GM19438 (cell line): ENCODE measurements around the gene BICD1.
"Not testable (repeated sequence)": the region's sequence is repeated elsewhere in the genome, so short reads cannot be mapped to it uniquely, and the experiment has no call there.

Experiments used
- ATAC-seq: cut with Tn5 transposase; IDR thresholded peaks from one replicate; pipeline ENCODE4 v1.9.1; 2021; ENCODE audit warnings: low read depth; ENCODE audit not compliant: unreplicated experiment

BICD1 gene

DNA sequence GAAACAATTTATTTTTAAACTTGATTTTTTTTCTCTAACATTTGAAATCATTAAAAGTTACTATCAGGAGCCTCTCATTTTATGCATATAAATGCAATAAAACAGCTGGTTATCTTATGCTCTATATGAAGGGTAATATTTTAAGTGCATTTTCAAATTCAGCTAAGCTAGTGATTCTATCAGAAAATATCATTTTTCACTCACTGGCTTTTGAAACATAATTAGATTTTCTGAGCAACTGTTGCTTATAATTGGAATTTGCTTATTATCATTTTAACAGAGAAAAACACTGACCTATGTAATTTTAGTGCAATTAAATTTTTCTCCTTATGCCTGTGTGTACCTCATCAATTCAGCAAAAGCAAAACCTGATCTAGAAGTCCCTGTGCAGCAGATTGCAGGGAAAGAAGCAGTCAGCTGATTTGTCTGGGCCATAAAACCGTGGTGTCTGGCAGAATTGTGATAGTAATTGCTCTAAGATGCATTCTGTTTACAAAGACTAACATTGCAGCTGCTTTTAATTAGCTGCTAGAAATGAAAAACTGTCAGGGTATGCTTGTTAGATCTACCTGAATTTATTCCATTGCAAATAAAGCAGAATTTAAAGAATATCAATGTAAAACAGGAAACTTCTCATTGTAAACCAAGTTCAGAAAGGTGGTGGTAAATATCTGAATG lies 75.0 kb downstream of the BICD1 start:
- ATAC-seq: no peak

GRCh38 chr12:32183650-32184049 lies 77.0 kb downstream of the BICD1 start:
- no peak for ATAC-seq

GRCh38 chr12:32187127-32187526 lies 80.5 kb downstream of the BICD1 start:
- not testable (repeated sequence) for ATAC-seq

GRCh38 chr12:32191445-32191844 lies 84.8 kb downstream of the BICD1 start:
- no peak for ATAC-seq

DNA sequence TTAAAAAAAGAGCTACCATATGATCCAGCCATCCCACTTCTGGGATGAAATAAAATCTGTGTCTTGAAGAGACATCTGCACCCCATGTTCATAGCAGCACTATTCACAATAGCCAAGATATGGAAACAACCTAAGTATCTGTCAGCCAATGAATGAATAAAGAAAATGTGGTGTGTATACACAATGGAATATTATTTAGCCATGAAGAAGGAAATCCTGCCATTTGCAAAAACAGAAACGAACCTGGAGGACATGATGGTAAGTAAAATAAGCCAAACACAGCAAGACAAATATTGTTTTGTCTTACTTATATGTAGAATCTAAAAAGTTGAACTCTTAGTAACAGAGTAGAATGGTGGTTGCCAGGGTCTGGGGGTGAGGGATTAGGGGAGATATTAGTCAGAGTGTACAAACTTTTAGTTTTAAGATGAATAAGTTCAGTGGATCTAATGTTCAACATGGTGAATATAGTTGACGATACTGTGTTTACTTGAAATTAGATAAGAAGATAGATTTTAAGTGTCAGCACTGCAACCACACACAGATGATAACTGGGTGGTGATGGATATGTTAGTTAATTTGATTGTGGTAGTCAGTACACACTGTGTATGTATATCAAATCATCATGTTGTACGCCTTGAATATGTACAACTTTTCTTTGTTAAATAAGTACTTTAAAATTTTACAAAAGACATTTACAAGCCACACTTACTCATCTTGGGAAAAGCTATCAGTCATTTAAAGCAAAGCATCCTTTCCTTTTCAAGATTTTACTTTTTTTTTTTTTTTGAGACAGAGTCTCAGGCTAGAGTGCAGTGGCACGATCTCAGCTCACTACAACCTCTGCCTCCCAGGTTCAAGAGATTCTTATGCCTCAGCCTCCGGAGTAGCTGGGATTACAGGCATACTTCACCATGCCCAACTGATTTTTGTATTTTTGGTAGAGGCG lies 89.9 kb downstream of the BICD1 start:
- no peak for ATAC-seq

DNA sequence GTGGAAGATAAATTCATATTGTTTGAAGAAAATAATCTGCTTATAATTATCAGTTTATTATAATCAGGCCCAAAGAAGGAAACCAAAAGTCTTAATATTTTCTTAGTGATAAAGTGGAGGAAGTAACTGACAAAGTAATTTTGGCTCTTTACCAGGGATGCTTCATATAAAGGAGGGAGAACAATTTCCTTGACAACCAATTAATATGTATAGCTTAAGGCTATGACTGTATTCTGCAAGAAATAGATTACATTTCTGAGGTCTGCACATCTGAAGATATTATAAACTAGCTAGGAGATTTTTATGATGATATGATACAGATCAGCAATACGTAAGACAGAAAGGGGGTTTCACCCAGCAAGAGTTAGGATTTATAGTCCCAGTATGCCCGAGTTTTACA lies 90.8 kb downstream of the BICD1 start:
- ATAC-seq: no peak

DNA sequence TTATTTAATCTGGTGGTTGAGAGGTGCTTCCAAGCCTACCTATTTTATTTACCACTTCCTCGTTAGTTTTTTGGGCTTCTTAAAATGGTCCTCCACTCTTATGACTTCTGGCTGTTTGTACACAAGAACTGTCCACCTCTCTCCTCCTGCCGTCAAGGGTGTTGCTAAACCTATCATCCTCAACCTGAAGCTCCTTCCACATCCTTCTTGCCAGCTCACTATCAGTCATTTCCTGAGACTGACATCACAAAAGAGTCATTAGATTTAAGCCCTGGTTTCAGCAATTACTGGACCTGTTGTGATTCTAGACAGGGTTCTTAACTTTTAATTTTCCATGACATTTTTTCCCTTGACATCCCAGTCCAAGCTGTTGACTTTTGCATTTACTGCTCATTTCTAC lies 91.9 kb downstream of the BICD1 start:
- no peak for ATAC-seq

- ATAC-seq: no peak
Measured at GRCh38 chr12:32201096-32201495, 94.4 kb downstream of the BICD1 start.

GRCh38 chr12:32201976-32202375 lies 95.3 kb downstream of the BICD1 start:
- no peak for ATAC-seq

DNA sequence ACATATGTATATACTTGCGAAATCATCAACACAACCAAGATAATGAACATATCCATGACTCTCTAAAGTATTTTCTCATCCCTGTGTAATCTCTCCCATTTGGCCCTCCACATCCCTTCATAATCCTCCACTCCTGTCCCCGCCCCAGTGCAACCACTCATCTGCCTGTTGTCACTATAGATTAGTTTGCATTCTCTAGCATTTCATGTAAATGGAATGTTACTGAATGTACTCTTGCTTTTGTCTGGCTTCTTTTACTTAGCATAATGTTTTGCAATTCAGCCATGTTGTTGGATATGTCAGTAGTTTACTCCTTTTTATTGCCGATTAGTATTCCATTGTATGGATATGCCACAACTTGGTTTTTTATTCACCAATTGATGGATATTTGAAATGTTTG lies 99.1 kb downstream of the BICD1 start:
- ATAC-seq: no peak

DNA sequence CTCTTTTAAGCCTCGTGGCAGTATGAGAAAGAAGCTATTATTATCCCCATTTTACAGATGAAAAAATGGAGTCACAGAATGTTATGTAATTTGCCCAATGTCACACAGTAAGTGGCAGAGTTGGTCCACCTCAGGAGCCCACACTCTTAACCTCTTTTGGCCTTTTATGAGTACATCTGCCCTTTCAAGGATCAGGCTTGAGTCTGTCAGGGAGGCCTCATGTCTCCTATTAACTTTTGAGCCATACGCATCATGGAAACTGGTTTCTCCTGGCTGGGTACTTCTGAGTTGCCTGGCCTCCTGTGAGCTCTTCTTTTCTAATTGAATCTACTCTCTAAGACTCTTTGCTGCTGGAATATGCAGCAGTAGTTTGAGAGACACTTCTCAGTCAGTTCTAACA lies 101.7 kb downstream of the BICD1 start:
- ATAC-seq: no peak

GRCh38 chr12:32211066-32211899 lies 104.6 kb downstream of the BICD1 start:
- no peak for ATAC-seq

GRCh38 chr12:32211900-32212156 lies 105.2 kb downstream of the BICD1 start:
- no peak for ATAC-seq

DNA sequence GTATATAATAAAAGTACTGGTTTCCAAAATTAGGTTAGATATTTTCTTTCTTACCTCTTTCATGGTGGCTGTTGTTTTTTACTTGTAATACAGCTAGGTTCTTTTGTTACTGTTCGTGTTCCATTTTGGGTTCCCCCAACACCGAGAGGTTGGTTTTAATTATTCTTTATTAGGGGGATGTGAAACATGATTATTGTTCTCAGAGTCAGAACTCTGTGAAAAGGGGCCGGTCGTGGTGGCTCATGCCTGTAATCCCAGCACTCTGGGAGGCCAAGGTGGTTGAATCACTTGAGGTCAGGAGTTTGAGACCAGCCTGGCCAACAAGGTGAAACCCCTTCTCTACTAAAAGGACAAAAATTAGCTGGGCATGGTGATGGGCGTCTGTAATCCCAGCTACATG lies 108.1 kb downstream of the BICD1 start:
- no peak for ATAC-seq

GRCh38 chr12:32217354-32218310 lies 111.0 kb downstream of the BICD1 start:
- no peak for ATAC-seq

- ATAC-seq: no peak
Measured at GRCh38 chr12:32223941-32224340, 117.3 kb downstream of the BICD1 start.

DNA sequence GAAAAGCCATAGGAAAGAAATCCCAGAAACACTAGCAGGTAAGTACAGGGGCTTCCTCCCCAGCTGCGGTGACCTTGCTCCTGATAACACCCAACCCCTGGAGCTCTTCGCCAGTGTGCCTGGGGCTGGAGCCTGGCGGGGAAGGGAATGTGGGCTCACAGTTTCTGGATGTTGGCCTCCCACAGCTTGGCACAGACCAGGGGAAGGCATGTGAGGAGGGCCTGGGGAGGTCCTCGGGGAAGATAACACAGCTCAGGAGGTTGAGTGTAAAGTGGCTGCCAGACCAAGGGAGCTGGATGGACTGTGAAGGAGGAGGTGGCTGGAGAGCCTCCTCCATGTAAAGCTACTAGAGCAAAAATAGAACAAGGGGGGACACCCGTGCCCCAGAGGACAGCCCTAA lies 120.1 kb downstream of the BICD1 start:
- no peak for ATAC-seq

DNA sequence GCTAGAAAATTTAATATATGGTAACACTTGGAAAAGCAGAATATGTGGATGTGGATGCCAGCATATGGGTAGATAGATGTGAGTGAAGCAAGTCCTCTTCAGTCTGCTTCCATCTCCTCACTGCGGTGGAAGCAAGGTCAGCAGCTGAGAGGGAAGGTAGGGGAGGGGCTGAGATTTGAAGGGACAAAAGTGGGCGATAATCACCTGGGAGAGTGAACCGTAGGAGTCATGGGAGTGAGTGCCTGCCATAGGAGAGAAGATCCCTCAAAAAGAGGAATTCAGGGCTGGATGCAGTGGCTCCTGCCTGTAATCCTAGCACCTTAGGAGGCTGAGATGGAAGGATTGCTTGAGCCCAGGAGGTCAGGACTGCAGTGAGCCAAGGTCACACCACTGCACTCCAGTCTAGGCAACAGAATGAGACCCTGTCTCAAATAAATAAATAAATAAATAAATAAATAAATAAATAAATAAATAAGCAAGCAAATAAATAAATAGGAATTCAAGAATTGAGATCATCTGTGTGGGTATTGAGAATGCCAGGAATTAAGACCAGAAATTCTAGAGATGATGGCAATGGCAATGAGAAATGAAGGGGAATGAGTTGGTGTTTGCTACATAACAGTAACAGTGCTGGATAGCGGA lies 123.4 kb downstream of the BICD1 start:
- no peak for ATAC-seq

DNA sequence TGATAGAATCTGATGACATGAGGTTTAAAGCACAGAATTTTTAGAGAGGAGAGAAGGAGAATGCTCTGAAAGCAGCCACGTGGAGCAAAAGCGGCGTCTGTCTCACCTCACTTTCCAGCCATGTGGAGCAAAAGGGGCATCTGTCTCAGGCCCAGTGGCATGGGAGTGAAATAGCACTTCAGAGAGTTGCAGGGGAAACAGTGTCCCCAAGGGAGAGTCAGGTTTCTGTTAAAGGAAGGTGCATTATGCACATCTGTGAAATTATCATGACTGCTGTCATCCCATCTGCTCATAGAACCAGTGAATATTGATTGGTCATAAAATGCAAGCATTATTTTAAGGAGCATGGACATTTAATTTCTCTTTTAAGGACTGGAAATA lies 124.0 kb downstream of the BICD1 start:
- no peak for ATAC-seq

DNA sequence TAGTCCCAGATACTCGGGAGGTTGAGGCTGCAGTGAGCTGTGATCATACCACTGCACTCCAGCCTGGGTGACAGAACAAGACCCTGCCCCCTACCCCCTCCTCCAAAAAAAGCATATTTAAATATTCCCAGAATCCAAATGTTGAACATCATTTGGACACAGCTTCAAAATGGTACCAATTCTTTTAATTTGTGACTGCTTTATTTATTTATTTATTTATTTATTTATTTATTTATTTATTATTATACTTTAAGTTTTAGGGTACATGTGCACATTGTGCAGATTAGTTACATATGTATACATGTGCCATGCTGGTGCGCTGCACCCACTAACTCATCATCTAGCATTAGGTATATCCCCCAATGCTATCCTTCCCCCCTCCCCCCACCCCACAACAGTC lies 124.7 kb downstream of the BICD1 start:
- ATAC-seq: not testable (repeated sequence)
